HPDE6-E6E7 (cell line): ENCODE data around the gene WDCP.
"Not testable (repeated sequence)": the region's sequence is repeated elsewhere in the genome, so short reads cannot be mapped to it uniquely, and the experiment has no call there.

Source experiments
- DNase-seq: peaks from one replicate; pipeline ENCODE4 v3.0.0; 2011; ENCODE audit warnings: missing footprints; ENCODE audit errors: extremely low spot score

The WDCP gene

GRCh38 chr2:24046930-24047702 lies at the start of gene WDCP:
WDCP (minus strand) TSS chr2:24047391; CDS start chr2:24039494, 7,897 bp downstream.
- DNase-seq: peak; percentile 94

GRCh38 chr2:24095171-24095677 lies 48.0 kb upstream of the WDCP start:
- DNase-seq: not testable (repeated sequence)

GRCh38 chr2:24093270-24093669 lies 46.1 kb upstream of the WDCP start:
- not testable (repeated sequence) for DNase-seq

GRCh38 chr2:24088821-24089359 lies 41.7 kb upstream of the WDCP start:
- no peak for DNase-seq

GRCh38 chr2:24087032-24087431 lies 39.8 kb upstream of the WDCP start:
- DNase-seq: no peak

GRCh38 chr2:24086241-24086640 lies 39.0 kb upstream of the WDCP start:
- no peak for DNase-seq

- no peak for DNase-seq
Measured at GRCh38 chr2:24085200-24085489, 38.0 kb upstream of the WDCP start.

- DNase-seq: peak; percentile 87
Measured at GRCh38 chr2:24084386-24085199, 37.4 kb upstream of the WDCP start, which contains the start of gene TP53I3. TP53I3 (minus strand) TSS chr2:24084834; CDS start chr2:24084326, 508 bp downstream.

- peak; percentile 63 for DNase-seq
Measured at GRCh38 chr2:24083567-24084385, 36.6 kb upstream of the WDCP start.

GRCh38 chr2:24082787-24083566 lies 35.8 kb upstream of the WDCP start:
- no peak for DNase-seq

- no peak for DNase-seq
Measured at GRCh38 chr2:24080701-24081100, 33.5 kb upstream of the WDCP start.

GRCh38 chr2:24077879-24078278 lies 30.7 kb upstream of the WDCP start:
- no peak for DNase-seq

- DNase-seq: no peak
Measured at GRCh38 chr2:24077535-24077877, 30.3 kb upstream of the WDCP start.

- DNase-seq: peak; percentile 78
Measured at GRCh38 chr2:24076849-24077534, 29.8 kb upstream of the WDCP start.

- DNase-seq: peak; percentile 93
Measured at GRCh38 chr2:24075915-24076848, 29.0 kb upstream of the WDCP start, which contains the start of gene SF3B6. SF3B6 (minus strand) TSS chr2:24076326; CDS start chr2:24076229, 97 bp downstream.

- DNase-seq: no peak
Measured at GRCh38 chr2:24075259-24075658, 28.1 kb upstream of the WDCP start.

- DNase-seq: no peak
Measured at GRCh38 chr2:24073816-24074215, 26.6 kb upstream of the WDCP start.

- DNase-seq: no peak
Measured at GRCh38 chr2:24072259-24072658, 25.1 kb upstream of the WDCP start.

- DNase-seq: no peak
Measured at GRCh38 chr2:24065341-24065740, 18.1 kb upstream of the WDCP start.
